Posterior vena cava (tissue), 2 donors: ENCODE measurements around the gene FASN. TPM values are rescaled to one million over a fixed set of nuclear protein-coding genes. Genes with fewer than 3 reads are reported as not detected.
"Not testable (repeated sequence)": the region's sequence is repeated elsewhere in the genome, so short reads cannot be mapped to it uniquely, and the experiment has no call there.

ENCODE experiments used
- DNase-seq: peaks from one replicate; pipeline ENCODE4 v3.0.0-alpha.2; 2020; ENCODE audit warnings: low spot score
- intact Hi-C, 2 donors: fragments of 100-400 bp; cut with DNase I; formaldehyde crosslinking; loops; one replicate each; pipeline versions ENCODE4 v1.14.1 to v1.14.2; 2022 to 2023
- total RNA-seq, 2 donors: library from RNA; stranded (reverse); fragmentation: NEBNext Ultra II Directional; extraction: Animal tissue kit (Norgen Biotek cat#: 25700); gene quantifications; one replicate each; pipeline ENCODE4 v1.2.1, GENCODE V29; 2021
- donor health status: DM: yes; HTN: yes; CAD: no.
- donor health status: DM: yes; HTN: yes; CAD: no.

Gene FASN
- total RNA-seq, 2 donors from 2014 or later = 41.9 to 50.6 TPM

DNA sequence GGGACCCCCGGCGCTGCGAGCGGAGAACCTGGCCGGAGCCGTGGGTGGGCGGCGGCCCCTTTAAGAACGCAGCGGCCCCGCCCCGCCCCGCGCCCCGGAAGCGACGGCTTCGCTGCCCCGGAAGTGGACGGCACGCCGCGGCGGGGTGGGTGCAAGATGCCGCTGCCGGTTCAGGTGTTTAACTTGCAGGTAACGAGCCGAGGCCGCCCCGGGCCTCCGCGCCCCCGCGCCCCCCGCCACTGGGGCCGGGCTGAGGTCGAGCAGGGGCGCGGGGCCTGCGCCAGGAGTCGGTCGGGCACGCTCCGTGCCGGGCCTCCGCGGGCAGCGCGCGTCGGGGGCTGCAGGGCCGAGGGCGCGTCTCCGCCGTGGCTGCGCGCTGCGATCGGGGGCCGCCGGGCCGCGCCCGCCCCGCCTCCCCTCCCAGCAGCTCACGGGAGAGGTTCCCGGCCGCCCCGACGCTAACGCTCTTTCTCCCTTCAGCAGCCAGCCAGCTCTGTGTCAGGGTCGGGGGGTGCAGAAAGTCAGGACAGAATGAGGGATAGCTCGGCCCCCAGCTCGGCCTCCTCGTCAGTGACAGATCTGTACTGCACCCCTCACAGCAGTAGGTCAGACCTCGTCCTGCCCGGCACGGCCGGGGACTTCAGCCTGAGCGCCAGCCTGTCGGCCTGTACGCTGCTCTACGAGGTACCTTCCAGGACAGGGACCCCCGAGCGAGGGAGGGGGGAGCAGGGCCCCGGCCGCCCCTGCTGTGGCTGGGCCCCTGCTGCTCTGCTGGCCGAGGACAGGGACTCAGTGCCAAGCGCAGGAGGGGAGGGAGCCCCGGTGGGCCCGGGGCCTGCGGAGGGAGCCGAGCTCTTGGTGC, 46.0 kb downstream of the FASN start, which contains the start of the genes GPS1 and RFNG:
Gene GPS1, plus strand, starts transcription at position 123 of the 862 bp plus-strand sequence. Its CDS starts 34 bp downstream, at position 157.
Gene RFNG, minus strand, starts transcription at position 36 of the 862 bp plus-strand sequence. CDS start 45 bp downstream, outside the sequence.
- intact Hi-C loops = no loop called here
- DNase-seq = peak; percentile 94

DNA sequence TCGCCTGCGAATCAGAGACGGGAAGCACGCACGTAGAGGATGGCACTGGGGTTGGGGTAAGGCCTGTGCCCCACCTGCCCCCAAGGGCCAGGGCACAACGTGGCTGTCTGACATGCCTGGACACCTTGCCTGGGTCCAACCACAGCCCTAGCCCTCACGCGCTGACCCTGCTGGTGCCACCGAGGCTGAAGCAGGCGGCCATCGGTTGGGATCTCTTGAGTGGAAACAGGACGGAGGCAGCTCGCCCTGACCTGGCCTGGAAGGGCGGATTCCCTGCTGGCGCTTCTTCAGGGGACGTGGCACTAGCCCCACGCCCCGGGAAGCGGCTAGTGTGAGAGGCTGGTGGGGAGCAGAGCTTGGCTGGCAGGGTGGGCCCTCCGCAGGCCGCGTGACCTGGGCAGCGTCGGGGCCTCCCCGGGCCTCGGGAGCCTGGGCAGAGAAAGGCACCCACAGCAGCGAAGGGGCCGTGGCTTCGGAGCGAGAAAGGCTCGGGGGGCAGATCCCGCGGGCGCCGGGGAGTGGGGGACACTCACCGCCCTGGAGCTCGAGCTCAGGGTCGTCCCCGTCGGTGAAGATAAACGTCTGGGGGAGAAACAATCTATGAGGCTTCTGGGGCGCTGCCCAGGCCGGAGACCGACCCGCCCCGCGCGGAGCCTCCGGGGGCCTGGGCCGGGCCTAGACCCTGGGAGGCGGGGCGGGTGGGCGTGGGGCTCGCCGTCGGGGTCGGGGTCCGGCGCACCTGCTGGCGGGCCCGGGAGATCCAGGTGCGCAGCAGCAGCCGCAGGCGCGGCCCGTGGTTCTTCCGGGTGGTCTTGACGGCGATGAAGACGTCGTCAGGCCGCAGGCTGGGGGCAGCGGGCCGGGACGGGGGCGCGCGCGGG, 47.0 kb downstream of the FASN start:
- intact Hi-C loops = no loop called here
- no peak for DNase-seq

DNA sequence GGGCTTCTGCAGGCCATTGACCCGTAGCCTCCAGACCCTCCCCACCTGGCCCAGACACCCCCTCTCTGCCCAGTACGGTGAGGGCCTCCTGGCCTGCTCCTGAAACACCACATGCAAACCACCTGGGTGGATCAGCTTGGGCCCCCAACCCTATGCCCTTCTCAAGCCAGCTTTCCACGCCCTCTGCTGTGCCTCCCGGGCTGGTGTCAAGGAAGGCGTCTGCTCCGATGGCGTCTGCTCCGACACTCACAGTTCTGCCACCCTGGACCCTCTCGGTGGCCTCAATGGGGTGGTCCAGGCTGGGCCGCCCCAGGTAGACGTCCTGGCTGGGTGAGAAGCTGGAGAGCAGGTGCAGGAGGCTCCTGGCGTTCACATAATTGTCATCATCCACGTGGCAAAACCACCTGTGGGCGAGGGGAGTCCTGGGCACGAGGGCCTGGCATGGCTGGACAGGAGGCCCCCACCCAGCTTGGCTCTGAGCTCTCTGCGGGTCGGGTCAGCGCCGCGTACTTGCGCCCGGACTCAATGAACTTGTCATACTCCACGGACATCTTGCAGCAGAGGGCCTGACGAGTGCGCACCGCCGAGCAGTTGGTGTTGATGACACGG, 47.8 kb downstream of the FASN start:
- intact Hi-C loops = no loop called here

DNA sequence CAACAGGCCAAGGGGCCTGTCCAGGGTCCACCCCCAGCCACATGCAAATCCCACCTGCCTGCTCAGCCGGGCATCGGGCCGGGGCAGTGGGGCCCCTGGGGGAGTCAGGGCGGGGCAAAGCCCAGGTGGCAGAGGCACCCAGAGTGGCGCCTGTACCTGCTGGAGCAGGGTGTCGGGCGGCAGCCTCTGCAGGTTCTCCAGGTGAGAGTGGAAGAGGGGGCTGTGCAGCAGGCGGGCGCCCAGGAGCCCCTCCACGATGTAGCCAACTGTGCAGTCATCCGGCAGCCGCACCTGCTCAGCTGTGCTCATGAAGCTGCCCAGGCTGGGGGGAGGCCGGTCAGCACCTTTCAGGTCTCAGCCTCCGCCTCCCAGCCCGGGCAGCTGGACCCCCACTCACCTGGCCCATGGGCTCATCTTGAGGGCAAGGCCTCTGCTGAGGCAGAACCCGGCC, 48.5 kb downstream of the FASN start:
- intact Hi-C loops = no loop called here
- DNase-seq = no peak

More for the DNA sequence above, 47.8 kb downstream of the FASN start:
- no peak for DNase-seq

DNA sequence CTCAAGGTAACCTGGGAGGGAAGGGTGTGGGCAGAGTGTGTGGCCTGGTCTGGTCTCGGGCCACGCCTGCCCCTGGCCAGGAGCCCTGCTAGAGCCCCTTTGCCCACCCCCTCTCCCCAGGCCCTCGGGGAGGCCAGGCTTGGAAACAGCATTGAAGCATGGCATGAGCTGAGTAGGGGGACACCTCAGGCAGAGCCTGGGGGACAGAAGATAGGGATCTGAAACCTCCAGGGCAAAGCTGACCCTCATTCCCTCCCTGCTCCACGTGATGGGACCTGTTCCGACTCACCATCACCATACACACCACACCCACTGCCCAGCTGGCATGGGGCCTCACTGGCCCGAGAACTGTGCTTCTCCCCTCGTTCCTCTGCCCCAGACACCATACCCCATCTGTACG, 48.9 kb downstream of the FASN start:
- intact Hi-C loops = no loop called here
- DNase-seq = no peak

DNA sequence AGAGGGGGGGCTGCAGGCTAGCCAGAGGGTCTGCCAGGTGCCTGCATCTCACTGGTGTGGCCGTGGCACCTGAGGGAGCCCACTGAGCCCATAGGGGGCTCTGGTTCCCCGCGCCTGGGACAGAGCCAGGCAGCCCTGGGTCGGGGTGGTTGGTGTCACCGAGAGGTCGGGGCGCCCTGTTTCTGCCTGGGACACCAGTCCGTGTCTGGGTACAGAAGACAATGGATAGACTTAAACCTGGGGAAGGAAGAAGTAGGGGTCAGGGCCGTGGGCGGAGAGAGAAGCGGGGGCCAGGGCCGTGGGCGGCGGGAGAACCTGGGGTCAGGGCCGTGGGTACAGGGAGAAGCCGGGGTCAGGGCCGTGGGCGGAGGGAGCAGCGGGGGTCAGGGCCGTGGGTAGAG, 49.5 kb downstream of the FASN start:
- no peak for DNase-seq

DNA sequence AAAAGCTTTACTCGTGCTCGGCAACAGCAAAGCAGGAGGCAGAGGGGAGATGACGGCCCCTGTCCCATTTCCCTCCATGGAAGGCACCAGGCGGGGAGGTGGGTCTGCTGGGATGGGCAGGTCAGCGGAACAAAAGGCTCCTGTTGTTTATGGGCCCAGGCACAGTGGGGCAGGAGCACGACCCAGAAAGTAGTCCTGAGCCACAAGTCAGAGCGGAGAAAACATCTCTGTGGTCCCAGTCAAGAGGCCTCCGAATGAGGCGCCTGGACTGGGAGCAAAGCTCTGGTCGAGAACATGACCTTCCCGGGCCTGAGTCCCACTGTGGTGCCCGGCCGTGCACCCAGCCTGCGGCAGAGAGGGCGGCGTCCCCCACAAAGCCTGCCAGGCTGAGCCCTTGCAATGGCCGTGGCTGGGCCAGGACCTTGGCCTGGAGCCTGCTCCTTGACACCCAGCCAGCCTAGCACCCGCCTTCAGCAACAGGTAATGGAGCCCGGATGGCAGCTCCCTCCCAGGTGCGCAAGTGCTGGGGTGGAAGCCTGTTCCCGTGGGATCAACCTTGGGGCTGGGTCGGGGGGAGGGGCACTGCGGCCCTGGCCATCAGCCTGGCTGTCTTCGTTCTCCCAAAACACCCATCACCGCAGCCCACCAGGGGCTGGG, 50.0 kb downstream of the FASN start:
- no peak for DNase-seq
- intact Hi-C loops = no loop called here

More for the DNA sequence above, 49.5 kb downstream of the FASN start:
- intact Hi-C loops = no loop called here

DNA sequence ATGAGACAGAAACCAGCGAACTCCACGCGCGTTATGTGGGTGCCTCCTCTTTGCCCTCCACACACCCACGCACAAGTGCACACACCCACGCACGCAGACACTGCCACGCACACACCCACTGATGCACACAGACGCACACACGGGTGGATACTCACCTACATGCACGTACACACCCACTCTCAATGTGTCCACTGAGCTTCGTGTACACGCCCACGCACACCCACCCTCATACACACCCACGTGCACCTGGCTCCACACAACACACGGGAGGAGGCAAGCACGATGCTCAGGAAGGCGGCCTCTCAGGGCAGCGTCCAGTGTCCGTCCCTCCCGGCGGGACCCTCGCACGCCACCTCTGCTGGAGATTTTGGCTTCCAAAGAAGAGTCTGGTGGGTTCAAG, 50.7 kb downstream of the FASN start:
- intact Hi-C loops = no loop called here
- DNase-seq = no peak

DNA sequence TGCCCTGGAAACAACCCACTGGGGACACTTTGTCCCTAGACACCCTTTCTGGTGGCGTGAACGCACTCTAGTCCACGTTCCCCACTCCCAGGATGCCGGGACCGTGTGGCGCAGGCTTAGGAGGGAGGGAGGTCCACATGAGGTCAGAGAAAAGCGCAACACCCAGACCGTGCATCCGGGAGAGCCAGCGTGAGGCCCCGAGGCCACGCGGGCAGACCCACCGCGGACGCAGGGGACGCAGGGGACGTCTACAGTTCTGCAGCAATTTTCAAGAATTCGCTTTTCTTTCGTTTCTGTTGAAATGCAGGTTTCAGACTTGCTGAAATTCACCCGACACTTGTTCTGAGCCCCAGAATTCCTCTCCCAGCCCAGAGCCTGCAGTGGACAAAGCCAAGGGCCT, 51.1 kb downstream of the FASN start:
- intact Hi-C loops = no loop called here
- no peak for DNase-seq

DNA sequence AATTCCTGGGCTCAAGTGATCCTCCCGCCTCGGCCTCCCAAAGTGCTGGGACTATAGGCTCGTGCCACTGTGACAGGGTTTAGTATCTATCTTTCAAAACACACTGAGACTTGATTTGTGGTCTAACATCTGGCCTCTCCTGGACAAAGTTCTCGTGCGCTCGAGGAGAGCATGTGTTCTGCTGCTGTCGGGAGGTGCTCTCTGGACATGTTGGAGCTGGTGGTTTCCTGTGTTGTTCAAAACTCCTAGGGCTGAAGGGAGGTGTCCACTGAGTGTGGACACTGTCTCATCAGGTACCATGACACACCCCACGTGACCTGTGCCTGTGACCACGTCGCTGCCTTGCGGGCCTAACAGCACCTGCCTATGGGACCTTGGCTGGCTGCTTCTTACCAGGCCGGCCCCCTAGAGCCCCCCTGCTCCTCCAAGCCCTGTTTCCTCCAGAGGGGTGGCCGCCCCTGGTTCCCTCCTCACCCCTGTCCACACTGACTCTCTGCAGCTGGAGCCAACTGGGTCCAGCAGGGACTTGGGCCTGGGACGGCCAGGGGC, 52.0 kb downstream of the FASN start:
- intact Hi-C loops = no loop called here
- DNase-seq = no peak

DNA sequence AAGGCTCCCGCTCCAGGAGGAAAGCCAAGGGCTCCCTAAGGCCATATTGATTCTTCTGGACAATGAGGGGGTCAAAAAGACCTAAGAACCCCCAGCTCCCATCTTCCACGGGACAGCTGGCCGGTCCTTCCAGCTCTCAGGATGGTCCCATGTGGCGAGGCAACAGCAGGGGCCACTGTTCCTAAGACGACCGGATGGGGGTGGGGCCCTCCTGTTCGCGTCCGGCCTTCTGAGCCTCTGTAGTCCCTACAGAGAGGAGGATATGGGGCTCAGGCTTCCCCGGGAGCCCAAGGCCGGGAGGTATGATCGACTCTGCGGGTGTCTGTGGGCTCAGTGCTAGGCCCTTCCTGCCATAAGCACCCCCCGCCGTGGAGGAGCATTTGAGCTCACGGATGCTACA, 54.5 kb downstream of the FASN start:
- intact Hi-C loops = no loop called here
- no peak for DNase-seq

DNA sequence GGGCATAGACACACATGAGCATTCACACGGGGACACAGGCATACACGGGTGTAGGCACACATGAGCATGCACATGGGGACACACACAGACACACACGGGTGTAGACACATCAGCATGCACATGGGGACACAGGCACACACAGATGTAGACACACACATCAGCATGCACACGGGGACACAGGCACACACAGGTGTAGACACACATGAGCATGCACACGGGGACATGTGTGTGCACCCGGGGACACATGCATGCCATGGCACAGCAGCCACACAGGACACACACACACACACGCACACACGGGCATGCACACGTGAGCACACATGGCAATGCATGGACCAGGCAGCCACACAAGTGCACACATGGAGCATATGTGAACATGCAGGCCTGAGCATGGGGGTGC, 55.4 kb downstream of the FASN start:
- DNase-seq = no peak
- intact Hi-C loops = no loop called here

DNA sequence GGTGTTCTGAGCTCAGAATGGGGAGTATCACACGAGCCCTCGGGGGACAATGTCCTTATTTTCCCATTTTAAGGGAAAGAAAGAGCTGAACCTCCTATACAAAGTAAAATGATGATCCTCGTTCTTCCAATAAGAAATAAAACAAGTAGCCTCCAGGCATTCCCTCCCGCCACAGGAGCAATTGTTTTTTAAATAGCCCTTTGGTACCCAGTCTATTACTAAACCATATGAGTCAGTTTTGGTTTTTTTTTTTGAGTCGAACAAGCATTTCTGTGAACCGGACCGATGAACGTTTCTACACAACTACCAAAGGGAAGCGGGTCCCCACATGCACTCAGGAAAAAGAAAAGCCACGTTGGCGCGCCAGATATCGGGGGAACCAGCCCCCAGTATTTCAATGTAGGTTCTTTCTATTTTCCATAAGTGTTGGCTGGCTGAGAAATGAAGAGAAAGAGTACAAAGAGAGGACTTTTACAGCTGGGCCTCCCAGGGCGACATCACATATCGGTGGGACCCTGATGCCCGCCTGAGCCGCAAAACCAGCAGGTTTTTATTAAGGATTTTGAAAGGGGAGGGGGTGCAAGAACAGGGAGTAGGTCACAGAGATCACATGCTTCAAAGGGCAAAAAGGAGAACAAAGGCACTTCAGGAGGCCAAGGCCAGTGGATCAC, 56.8 kb downstream of the FASN start:
- DNase-seq = no peak
- intact Hi-C loops = no loop called here

DNA sequence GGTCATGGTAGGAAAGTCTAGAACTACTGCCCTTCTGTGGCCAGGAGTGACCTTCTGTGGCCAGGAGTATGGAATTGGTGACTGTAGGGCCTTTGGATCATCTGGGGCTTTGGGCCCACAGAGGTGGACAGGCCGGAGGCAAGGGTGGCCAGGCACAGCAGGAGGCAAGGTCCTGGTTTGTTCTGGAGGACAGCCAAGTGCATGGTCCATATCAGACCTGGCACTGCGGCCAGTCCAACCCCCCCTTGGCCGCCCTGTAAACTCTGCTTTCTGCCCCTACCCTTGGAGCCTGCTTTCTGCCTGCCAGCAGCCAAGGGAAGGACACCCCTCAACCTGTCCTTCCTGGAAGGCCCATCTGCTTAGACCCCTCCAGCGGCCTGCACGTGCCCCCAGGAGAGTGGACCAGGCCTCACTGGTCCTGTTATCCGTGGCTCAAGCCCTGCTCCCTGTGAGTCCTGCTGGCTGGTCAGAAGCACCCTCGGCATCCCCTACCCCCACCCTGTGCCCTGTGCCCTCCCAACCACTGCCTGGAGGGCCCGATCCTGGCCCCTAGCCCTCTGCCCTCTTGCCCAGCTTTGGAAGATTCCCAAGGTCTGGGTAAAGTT, 58.2 kb downstream of the FASN start:
- DNase-seq = no peak
- intact Hi-C loops = loop anchor here in 1 of 2 donors (10.0 kb wide), 1 partner anchor 285 kb away; no protein-coding TSS in a partner anchor

DNA sequence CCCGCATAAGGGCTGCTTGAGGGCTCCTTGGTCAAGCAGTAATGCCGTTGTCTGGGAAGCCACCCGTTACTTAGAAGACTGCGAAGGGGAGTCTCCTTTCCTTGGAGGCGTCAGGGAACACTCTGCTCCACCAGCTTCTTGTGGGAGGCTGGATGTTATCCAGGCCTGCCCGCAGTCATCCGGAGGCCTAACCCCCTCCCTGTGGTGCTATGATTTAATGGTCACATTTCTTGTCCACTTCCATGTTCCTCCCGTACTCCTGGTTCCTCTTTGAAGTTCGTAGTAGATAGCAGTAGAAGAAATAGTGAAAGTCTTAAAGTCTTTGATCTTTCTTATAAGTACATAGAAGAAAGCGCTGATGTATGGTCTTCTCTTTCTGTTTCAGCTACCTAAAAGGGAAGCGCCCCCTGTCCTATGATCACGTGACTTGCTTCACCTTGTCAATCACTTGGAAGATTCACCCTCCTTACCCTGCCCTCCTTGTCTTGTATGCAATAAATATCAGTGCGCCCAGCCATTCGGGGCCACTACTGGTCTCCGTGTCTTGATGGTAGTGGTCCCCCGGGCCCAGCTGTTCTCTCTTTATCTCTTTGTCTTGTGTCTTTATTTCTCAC, 59.1 kb downstream of the FASN start:
- intact Hi-C loops = loop anchor here in 1 of 2 donors (10.0 kb wide), 1 partner anchor 286 kb away; no protein-coding TSS in a partner anchor
- not testable (repeated sequence) for DNase-seq

DNA sequence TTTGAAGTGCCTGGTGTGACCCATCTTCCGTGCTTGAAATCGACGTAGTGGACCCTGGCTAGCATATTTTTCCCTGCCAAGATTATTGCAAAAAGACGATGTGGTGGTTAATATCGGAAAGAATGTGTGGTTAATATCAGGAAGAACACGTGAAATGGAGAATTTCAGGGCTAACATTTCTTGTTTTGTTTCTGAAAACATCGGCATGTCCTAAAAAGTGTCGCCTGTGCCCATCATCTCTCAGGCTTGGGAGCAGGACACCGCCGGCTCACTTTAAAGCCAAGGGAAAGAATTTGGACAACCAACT, 60.2 kb downstream of the FASN start:
- intact Hi-C loops = loop anchor here in 1 of 2 donors (10.0 kb wide), 1 partner anchor 287 kb away; no protein-coding TSS in a partner anchor
- DNase-seq = no peak
